ENCODE results near the gene MAPK9. TPM values are rescaled to one million over a fixed set of nuclear protein-coding genes. Genes with fewer than 3 reads are reported as not detected.

The MAPK9 gene
- total RNA-seq, 2 experiments from 2014 or later: 19.9 to 42.1 TPM

- Histone ChIP-seq H3K4me2 (ENCODE audit: low read length) (no peak overlapping the region), H4K20me1 (ENCODE audit: insufficient read depth, low read length) (no peaks in the 10 kb centered on the region), H3K27ac (ENCODE audit: low read depth, low read length, poor library complexity, severe bottlenecking) (no peak overlapping the region), H3K36me3 (ENCODE audit: insufficient read depth, low read length) (peaks cover 63% of the 10 kb centered on the region), H2AFZ (ENCODE audit: low read length) (no peak overlapping the region), H3K9me2 (ENCODE audit: insufficient read depth, low read length) (no peaks in the 10 kb centered on the region), H3K9me3 (ENCODE audit: low read length) (no peaks in the 10 kb centered on the region), H3K4me1 (ENCODE audit: insufficient read depth, low read length, poor library complexity, severe bottlenecking) (no peaks in the 10 kb centered on the region), H3K79me2 (ENCODE audit: insufficient read depth, low read depth, low read length) (no peaks in the 10 kb centered on the region), H3K4me3 (ENCODE audit: low read depth, low read length, poor library complexity, severe bottlenecking) (no peak overlapping the region)
- TSS peak; percentile 53 for BruUV-seq (replicated peaks)
- no peak for DNase-seq (ENCODE audit: low spot score)
- POLR2A ChIA-PET: interaction anchor here (0.7 to 1.5 kb wide), 2 partner anchors 33 to 408 kb away, joined by 3 to 4 read pairs; no protein-coding TSS in a partner anchor
- CTCF ChIA-PET (ENCODE audit: unreplicated experiment): no interaction called here
- intact Hi-C loops (cut with micrococcal nuclease; ENCODE audit: unreplicated experiment): no loop called here
- TF ChIP-seq EZH2phosphoT487 (IDR thresholded peaks at IDR 0.05; ENCODE audit: borderline replicate concordance, low read depth, low read length) (no peak), CTCF (conservative IDR thresholded peaks at IDR 0.05; ENCODE audit: low read length) (no peak)
These were observed 56.0 kb downstream of the MAPK9 start for GRCh38 chr5:180235846-180236245.

DNA sequence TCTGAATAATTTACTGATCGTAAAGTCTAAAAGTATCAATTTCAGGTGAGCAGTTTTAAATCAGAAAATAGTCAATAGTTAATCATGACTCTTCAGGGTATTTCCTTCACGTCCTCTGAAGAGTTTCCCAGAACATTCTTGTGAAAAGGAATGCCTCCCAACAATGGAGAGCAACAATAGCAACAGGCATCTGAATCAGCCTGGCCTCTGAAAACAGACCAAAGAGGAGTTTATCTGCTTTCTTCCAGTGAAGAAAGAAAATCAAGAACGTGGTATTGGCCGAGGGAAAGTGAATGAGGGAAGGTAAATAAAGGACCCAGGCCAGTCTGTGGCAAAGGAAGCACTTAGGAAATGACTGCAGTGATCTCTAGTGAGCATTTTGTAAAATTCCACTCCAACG is 56.8 kb downstream of the MAPK9 start:
- BruUV-seq (replicated peaks): no TSS peak

More for the DNA sequence above, 56.8 kb downstream of the MAPK9 start:
- DNase-seq (ENCODE audit: low spot score): no peak
- Histone ChIP-seq H3K9me3 (ENCODE audit: low read length) (no peaks in the 10 kb centered on the region), H3K4me1 (ENCODE audit: insufficient read depth, low read length, poor library complexity, severe bottlenecking) (no peaks in the 10 kb centered on the region), H3K9me2 (ENCODE audit: insufficient read depth, low read length) (no peaks in the 10 kb centered on the region), H3K4me2 (ENCODE audit: low read length) (no peak overlapping the region), H3K79me2 (ENCODE audit: insufficient read depth, low read depth, low read length) (no peaks in the 10 kb centered on the region), H3K4me3 (ENCODE audit: low read depth, low read length, poor library complexity, severe bottlenecking) (no peak overlapping the region), H4K20me1 (ENCODE audit: insufficient read depth, low read length) (no peaks in the 10 kb centered on the region), H2AFZ (ENCODE audit: low read length) (no peak overlapping the region), H3K36me3 (ENCODE audit: insufficient read depth, low read length) (peaks cover 56% of the 10 kb centered on the region), H3K27ac (ENCODE audit: low read depth, low read length, poor library complexity, severe bottlenecking) (no peak overlapping the region)
- CTCF ChIA-PET (ENCODE audit: unreplicated experiment): no interaction called here
- intact Hi-C loops (cut with micrococcal nuclease; ENCODE audit: unreplicated experiment): no loop called here
- POLR2A ChIA-PET: interaction anchor here (0.7 to 1.5 kb wide), 3 partner anchors 9 to 407 kb away, joined by 3 to 4 read pairs (median 3); no protein-coding TSS in a partner anchor
- TF ChIP-seq EZH2phosphoT487 (IDR thresholded peaks at IDR 0.05; ENCODE audit: borderline replicate concordance, low read depth, low read length) (no peak), CTCF (conservative IDR thresholded peaks at IDR 0.05; ENCODE audit: low read length) (no peak)

All from OCI-LY7 (cell line).